Measurements from ENCODE around the gene CFAP74. TPM values are rescaled to one million over a fixed set of nuclear protein-coding genes. Genes with fewer than 3 reads are reported as not detected.

CFAP74 gene
- total and polyA plus RNA-seq, 2 of the 13 experiments (the other 11 are each of a cell fraction or from before 2014, with no cell fraction given), result 0.27 to 0.62 TPM

DNA sequence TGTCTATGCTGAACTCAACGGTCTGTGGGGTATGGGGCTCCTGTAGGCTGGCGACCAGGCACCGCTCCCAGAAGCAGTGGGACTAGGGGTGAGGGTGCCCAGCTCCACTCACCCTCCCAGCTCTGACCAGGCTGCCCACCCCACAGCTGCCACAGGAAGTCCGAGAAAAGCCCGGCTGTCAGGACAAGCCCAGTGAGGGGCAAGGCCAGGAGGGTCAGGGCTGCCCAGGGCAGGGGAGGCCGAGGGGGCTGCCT lies 81.0 kb downstream of the CFAP74 start (continued):
- TF ChIP-seq, protein P1, sequence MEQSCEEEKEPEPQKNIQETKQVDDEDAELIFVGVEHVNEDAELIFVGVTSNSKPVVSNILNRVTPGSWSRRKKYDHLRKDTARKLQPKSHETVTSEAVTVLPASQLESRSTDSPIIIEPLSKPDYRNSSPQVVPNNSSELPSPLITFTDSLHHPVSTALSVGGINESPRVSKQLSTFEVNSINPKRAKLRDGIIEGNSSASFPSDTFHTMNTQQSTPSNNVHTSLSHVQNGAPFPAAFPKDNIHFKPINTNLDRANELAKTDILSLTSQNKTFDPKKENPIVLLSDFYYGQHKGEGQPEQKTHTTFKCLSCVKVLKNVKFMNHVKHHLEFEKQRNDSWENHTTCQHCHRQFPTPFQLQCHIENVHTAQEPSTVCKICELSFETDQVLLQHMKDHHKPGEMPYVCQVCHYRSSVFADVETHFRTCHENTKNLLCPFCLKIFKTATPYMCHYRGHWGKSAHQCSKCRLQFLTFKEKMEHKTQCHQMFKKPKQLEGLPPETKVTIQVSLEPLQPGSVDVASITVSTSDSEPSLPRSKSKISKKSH (CRISPR knock-in tag; IDR thresholded peaks at IDR 0.05; ENCODE audit: borderline replicate concordance), result no peak
- TF ChIP-seq ZBTB20 (CRISPR knock-in tag; IDR thresholded peaks at IDR 0.05; ENCODE audit: borderline replicate concordance, low read depth), result 0 out of 2 replicates have a peak, but pooled peaks have one; percentile 22
- TF ChIP-seq ZNF879 (CRISPR knock-in tag; IDR thresholded peaks at IDR 0.05), result no peak
- 0 out of 2 replicates have a peak, but pooled peaks have one; percentile 11 for TF ChIP-seq ZNF543 (CRISPR knock-in tag; IDR thresholded peaks at IDR 0.05)
- TF ChIP-seq, protein P2, sequence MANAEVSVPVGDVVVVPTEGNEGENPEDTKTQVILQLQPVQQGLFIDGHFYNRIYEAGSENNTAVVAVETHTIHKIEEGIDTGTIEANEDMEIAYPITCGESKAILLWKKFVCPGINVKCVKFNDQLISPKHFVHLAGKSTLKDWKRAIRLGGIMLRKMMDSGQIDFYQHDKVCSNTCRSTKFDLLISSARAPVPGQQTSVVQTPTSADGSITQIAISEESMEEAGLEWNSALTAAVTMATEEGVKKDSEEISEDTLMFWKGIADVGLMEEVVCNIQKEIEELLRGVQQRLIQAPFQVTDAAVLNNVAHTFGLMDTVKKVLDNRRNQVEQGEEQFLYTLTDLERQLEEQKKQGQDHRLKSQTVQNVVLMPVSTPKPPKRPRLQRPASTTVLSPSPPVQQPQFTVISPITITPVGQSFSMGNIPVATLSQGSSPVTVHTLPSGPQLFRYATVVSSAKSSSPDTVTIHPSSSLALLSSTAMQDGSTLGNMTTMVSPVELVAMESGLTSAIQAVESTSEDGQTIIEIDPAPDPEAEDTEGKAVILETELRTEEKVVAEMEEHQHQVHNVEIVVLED (CRISPR knock-in tag; IDR thresholded peaks at IDR 0.05; ENCODE audit: borderline replicate concordance), result no peak
- TF ChIP-seq ZNF12 (CRISPR knock-in tag; IDR thresholded peaks at IDR 0.05), result no peak
- no peak for TF ChIP-seq ZNF547 (CRISPR knock-in tag; IDR thresholded peaks at IDR 0.05)
- no peak for TF ChIP-seq NFKBIZ (CRISPR knock-in tag; IDR thresholded peaks at IDR 0.05)
- TF ChIP-seq, protein P3, sequence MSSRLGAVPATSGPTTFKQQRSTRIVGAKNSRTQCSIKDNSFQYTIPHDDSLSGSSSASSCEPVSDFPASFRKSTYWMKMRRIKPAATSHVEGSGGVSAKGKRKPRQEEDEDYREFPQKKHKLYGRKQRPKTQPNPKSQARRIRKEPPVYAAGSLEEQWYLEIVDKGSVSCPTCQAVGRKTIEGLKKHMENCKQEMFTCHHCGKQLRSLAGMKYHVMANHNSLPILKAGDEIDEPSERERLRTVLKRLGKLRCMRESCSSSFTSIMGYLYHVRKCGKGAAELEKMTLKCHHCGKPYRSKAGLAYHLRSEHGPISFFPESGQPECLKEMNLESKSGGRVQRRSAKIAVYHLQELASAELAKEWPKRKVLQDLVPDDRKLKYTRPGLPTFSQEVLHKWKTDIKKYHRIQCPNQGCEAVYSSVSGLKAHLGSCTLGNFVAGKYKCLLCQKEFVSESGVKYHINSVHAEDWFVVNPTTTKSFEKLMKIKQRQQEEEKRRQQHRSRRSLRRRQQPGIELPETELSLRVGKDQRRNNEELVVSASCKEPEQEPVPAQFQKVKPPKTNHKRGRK (CRISPR knock-in tag; IDR thresholded peaks at IDR 0.05), result no peak
- TF ChIP-seq ZSCAN31 (CRISPR knock-in tag; IDR thresholded peaks at IDR 0.05; ENCODE audit: low read depth), result no peak
- 0 out of 2 replicates have a peak, but pooled peaks have one; percentile 29 for TF ChIP-seq ZMAT3 (CRISPR knock-in tag; conservative IDR thresholded peaks at IDR 0.05)
- no peak for TF ChIP-seq THAP11 (CRISPR knock-in tag; IDR thresholded peaks at IDR 0.05)
- TF ChIP-seq SMARCE1 (IDR thresholded peaks at IDR 0.05; ENCODE audit: borderline replicate concordance), result no peak
- no peak for TF ChIP-seq ZNF3 (CRISPR knock-in tag; IDR thresholded peaks at IDR 0.05)
- no peak for TF ChIP-seq ZSCAN21 (CRISPR knock-in tag; IDR thresholded peaks at IDR 0.05; ENCODE audit: borderline replicate concordance)
- no peak for TF ChIP-seq PAX8 (CRISPR knock-in tag; IDR thresholded peaks at IDR 0.05; ENCODE audit: borderline replicate concordance)
- no peak for TF ChIP-seq ZNF589 (CRISPR knock-in tag; conservative IDR thresholded peaks at IDR 0.05)
- TF ChIP-seq, protein P4, sequence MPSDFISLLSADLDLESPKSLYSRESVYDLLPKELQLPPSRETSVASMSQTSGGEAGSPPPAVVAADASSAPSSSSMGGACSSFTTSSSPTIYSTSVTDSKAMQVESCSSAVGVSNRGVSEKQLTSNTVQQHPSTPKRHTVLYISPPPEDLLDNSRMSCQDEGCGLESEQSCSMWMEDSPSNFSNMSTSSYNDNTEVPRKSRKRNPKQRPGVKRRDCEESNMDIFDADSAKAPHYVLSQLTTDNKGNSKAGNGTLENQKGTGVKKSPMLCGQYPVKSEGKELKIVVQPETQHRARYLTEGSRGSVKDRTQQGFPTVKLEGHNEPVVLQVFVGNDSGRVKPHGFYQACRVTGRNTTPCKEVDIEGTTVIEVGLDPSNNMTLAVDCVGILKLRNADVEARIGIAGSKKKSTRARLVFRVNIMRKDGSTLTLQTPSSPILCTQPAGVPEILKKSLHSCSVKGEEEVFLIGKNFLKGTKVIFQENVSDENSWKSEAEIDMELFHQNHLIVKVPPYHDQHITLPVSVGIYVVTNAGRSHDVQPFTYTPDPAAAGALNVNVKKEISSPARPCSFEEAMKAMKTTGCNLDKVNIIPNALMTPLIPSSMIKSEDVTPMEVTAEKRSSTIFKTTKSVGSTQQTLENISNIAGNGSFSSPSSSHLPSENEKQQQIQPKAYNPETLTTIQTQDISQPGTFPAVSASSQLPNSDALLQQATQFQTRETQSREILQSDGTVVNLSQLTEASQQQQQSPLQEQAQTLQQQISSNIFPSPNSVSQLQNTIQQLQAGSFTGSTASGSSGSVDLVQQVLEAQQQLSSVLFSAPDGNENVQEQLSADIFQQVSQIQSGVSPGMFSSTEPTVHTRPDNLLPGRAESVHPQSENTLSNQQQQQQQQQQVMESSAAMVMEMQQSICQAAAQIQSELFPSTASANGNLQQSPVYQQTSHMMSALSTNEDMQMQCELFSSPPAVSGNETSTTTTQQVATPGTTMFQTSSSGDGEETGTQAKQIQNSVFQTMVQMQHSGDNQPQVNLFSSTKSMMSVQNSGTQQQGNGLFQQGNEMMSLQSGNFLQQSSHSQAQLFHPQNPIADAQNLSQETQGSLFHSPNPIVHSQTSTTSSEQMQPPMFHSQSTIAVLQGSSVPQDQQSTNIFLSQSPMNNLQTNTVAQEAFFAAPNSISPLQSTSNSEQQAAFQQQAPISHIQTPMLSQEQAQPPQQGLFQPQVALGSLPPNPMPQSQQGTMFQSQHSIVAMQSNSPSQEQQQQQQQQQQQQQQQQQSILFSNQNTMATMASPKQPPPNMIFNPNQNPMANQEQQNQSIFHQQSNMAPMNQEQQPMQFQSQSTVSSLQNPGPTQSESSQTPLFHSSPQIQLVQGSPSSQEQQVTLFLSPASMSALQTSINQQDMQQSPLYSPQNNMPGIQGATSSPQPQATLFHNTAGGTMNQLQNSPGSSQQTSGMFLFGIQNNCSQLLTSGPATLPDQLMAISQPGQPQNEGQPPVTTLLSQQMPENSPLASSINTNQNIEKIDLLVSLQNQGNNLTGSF (CRISPR knock-in tag; IDR thresholded peaks at IDR 0.05), result no peak

Measured in HepG2 (cell line).